RWPE2 (cell line): ENCODE data around the gene PCBP4.

Experiments
- ATAC-seq: fragments of 200-7000 bp; cut with Tn5 transposase; 3 replicates; pipeline ENCODE4 v1.9.1; 2021; ENCODE audit warnings: low read depth
- DNase-seq: peaks from one replicate; pipeline ENCODE4 v3.0.0-alpha.2; 2020; ENCODE audit warnings: low spot score
- H3K27ac ChIP-seq: fragments of 450-650 bp; 2 replicates; pipeline ENCODE4 v1.5.1; 2017; ENCODE audit warnings: mild to moderate bottlenecking; ENCODE audit not compliant: poor library complexity, severe bottlenecking
- H3K27me3 ChIP-seq: fragments of 250-450 bp; sonication (Bioruptor Pico); 2 replicates; pipeline ENCODE4 v1.5.1; 2021; ENCODE audit warnings: mild to moderate bottlenecking, moderate library complexity; ENCODE audit not compliant: insufficient read depth, poor library complexity, severe bottlenecking
- H3K36me3 ChIP-seq: fragments of 250-450 bp; sonication (Bioruptor Pico); 2 replicates; pipeline ENCODE4 v1.5.1; 2020; ENCODE audit warnings: low read depth, mild to moderate bottlenecking, moderate library complexity
- H3K4me1 ChIP-seq: fragments of 250-450 bp; sonication (Bioruptor Pico); 2 replicates; pipeline ENCODE4 v1.5.1; 2021; ENCODE audit warnings: mild to moderate bottlenecking, moderate library complexity; ENCODE audit not compliant: insufficient read depth, poor library complexity, severe bottlenecking
- H3K4me3 ChIP-seq: fragments of 250-450 bp; sonication (Bioruptor Pico); 2 replicates; pipeline ENCODE4 v1.5.1; 2021; ENCODE audit warnings: mild to moderate bottlenecking, moderate library complexity; ENCODE audit not compliant: severe bottlenecking
- H3K9me3 ChIP-seq: fragments of 250-450 bp; sonication (Bioruptor Pico); 2 replicates; pipeline ENCODE4 v1.5.1; 2021; ENCODE audit warnings: mild to moderate bottlenecking, moderate library complexity; ENCODE audit not compliant: severe bottlenecking
- TF ChIP-seq, protein P1 (sequence below): fragments of 450-650 bp; IDR thresholded peaks from one replicate; pipeline ENCODE4 v1.5.1; 2017; ENCODE audit warnings: mild to moderate bottlenecking, moderate library complexity; ENCODE audit not compliant: poor library complexity, severe bottlenecking

PCBP4 gene

DNA sequence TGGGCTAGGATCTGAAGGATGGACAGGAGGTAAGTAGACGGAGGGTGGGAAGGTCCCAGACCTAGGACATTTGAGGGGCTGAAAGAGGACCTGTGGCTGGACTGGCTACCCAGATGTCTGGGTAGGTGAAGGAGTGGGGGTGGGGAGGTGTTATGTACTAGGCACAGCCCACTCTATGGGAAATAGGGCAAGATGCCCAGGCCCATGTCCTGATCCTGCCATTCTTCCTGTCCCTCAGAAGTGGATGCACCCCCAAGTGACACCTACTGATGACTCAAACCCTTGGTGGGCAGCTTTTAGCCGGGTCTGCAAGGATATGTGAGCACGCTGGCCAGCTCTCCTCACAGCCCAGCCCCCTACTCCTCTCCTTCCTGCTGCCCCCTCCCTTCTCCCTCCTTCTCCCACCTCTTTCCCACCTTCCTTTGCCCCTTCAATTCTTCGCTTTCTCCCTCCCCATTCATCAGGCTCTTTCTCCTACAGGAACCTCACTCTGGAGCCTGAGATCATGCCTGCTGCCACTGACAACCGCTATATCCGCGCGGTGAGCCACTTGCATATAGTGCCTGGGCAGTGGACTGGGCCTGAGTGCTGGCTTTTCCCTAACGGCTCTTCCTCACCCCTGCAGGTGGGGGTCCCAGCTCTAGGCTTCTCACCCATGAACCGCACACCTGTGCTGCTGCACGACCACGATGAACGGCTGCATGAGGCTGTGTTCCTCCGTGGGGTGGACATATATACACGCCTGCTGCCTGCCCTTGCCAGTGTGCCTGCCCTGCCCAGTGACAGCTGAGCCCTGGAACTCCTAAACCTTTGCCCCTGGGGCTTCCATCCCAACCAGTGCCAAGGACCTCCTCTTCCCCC lies 21.3 kb upstream of the PCBP4 start:
- peaks cover 24% of the 10 kb centered on the region for H3K36me3 ChIP-seq
- no peak overlapping the region for H3K27ac ChIP-seq
- DNase-seq (no peak), ATAC-seq (no peak; the same call in 2 of the 3 replicates)
- H3K9me3 ChIP-seq, result no peaks in the 10 kb centered on the region
- no peak overlapping the region for H3K4me3 ChIP-seq
- TF ChIP-seq, protein P1, sequence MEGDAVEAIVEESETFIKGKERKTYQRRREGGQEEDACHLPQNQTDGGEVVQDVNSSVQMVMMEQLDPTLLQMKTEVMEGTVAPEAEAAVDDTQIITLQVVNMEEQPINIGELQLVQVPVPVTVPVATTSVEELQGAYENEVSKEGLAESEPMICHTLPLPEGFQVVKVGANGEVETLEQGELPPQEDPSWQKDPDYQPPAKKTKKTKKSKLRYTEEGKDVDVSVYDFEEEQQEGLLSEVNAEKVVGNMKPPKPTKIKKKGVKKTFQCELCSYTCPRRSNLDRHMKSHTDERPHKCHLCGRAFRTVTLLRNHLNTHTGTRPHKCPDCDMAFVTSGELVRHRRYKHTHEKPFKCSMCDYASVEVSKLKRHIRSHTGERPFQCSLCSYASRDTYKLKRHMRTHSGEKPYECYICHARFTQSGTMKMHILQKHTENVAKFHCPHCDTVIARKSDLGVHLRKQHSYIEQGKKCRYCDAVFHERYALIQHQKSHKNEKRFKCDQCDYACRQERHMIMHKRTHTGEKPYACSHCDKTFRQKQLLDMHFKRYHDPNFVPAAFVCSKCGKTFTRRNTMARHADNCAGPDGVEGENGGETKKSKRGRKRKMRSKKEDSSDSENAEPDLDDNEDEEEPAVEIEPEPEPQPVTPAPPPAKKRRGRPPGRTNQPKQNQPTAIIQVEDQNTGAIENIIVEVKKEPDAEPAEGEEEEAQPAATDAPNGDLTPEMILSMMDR, result no peak
- peaks cover 5% of the 10 kb centered on the region for H3K4me1 ChIP-seq
- no peaks in the 10 kb centered on the region for H3K27me3 ChIP-seq

DNA sequence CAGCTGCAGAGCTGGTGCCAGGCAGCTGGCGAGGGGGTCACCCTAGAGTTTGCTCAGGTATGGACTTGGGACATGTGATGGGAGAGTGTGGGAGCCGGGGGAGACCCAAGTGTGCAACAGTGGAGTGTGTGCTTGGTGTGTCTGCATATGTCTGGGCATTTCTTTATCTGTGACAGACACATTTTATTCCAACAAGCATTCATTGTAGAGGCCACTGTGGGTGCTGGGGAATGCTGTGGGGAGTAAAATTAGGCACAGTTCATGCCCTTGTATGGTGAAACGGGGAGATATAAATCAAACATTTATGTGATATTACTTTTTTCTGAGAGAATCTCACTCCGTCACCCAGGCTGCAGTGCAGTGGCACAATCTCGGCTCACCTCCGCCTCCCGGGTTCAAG lies 20.3 kb upstream of the PCBP4 start:
- no peak for DNase-seq
- Histone ChIP-seq H3K4me1 (peaks cover 5% of the 10 kb centered on the region), H3K9me3 (no peaks in the 10 kb centered on the region), H3K27ac (no peak overlapping the region), H3K4me3 (no peak overlapping the region), H3K27me3 (no peaks in the 10 kb centered on the region), H3K36me3 (peaks cover 14% of the 10 kb centered on the region)
- TF ChIP-seq, protein P1, result no peak
- no peak for ATAC-seq

DNA sequence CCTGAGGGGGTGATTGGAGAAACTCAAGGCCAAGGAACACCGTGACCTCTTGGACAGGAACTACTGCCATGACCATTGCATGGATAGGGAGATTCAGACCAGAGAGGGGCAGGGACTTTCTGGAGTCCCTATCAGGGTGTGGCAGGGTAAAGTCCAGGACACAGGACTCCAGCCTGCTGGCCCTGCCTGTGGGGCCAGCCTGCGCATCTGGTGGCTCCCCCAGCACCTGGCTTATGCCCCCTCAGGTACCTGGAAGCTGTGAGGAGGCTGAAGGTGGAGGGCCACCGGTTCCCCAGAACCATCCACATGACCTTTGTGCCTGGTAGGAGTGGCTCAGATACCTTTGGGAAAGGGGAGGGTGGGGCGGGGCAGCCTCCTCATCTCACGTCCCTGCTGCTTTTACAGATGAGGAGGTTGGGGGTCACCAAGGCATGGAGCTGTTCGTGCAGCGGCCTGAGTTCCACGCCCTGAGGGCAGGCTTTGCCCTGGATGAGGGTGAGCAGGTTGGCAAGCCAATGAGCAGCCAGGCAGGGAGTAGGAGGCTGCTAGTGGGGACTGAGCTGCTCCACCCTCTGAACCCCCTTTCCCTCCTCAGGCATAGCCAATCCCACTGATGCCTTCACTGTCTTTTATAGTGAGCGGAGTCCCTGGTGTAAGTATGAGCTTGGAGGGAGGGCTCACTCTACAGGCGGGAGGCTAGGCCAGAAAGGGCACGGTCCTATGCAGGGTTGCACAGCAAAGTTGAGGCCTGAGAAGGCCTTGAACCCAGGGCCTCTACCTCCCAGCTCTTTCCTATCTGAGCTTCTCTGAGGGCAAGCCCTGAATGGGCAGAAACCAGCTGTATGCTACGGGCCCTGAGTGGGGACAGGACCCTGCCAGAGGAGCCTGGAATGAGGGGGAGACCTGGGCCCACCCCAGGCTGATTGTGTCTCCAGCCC lies 19.0 kb upstream of the PCBP4 start:
- Histone ChIP-seq H3K27me3 (no peaks in the 10 kb centered on the region), H3K36me3 (peaks cover 2% of the 10 kb centered on the region; the same call in 1 of the 2 replicates), H3K4me3 (no peak overlapping the region), H3K9me3 (no peaks in the 10 kb centered on the region), H3K4me1 (peaks cover 5% of the 10 kb centered on the region), H3K27ac (no peak overlapping the region)
- DNase-seq, result no peak
- ATAC-seq, result no peak
- TF ChIP-seq, protein P1, result no peak

DNA sequence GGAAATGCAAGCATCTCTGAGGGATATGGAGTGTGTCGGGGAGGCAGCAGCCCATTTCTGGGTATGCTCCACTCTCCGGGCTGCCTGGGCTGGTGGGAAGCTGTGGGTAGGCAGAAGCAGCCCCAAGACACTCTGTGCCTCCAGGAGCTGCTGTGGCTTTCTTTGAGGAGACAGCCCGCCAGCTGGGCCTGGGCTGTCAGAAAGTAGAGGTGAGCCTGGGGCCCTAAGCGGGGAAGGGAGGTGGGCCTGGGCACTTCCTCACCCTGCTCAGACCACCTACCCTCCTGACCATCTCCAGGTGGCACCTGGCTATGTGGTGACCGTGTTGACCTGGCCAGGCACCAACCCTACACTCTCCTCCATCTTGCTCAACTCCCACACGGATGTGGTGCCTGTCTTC lies 17.8 kb upstream of the PCBP4 start:
- Histone ChIP-seq H3K4me1 (peaks cover 5% of the 10 kb centered on the region), H3K27me3 (no peaks in the 10 kb centered on the region), H3K36me3 (no peaks in the 10 kb centered on the region), H3K27ac (no peak overlapping the region), H3K4me3 (no peak overlapping the region), H3K9me3 (no peaks in the 10 kb centered on the region)
- TF ChIP-seq, protein P1, result no peak
- no peak for ATAC-seq
- no peak for DNase-seq
